ENCODE data around the gene RBMS1. TPM values are rescaled to one million over a fixed set of nuclear protein-coding genes. Genes with fewer than 3 reads are reported as not detected.
A peak's percentile ranks its signal among the peaks of the same experiment; 100 is the strongest.

RBMS1 gene
- total and polyA plus RNA-seq, 2 donors (not counting 1 experiment from before 2014, with no cell fraction given): 18.0 to 36.7 TPM

DNA sequence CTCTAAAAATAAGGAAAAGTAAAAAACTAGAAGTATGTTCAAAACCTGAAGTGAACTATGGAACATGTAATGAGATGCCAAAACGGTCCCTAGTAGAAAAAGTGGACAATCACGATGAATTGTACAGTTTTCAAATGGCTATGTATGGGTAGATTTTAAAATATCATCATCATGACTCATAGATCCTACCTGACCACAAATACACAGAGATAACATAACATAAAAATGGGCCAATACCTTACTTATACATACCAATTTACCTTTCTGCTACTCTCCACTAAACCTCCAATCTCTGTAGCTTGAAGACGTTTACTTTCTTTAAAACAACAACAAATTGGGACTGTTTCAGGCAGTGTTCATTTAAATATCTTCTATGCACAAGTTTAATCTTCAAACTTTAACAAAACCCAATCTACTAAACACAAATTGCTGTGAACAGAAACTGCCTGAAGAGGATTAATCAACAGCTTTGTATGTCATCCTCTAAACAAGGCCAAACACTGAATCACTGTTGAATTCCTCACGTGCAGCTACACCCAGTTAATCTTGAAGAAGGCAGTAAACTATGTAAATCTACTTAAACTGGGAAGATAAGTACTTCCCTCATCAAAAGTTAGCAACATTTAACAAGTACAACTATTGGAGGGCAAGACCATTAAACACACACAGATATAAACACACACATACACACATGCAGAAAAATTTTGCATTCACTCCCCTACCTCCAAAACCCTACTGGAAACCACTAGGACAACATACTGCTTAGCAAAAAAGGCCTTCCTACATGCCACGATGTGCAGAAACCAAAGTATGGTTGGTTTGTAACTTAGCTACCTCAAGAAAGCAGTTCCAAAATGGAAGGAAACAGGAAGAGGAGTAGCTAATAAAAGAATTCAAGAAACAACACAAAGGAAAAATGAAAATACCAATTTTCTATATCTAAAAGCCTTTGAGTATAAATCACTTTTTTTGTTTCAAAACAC, 90.3 kb downstream of the RBMS1 start:
- Mint-ChIP-seq H3K4me3 (peak overlapping the region; percentile 18), H3K27me3 (no peaks in the 10 kb centered on the region), H3K4me1 (peaks cover 64% of the 10 kb centered on the region), H3K9me3 (ENCODE audit: insufficient read depth) (no peaks in the 10 kb centered on the region), H3K27ac (peak overlapping the region; percentile 34)
- peaks cover 83% of the 10 kb centered on the region for H3K79me2 ChIP-seq (ENCODE audit: control insufficient read depth, insufficient read depth, low read length)
- H2AFZ ChIP-seq (ENCODE audit: insufficient read depth, low read depth, low read length, poor library complexity, severe bottlenecking): no peak overlapping the region
- peaks cover 0 to 3% of the 10 kb centered on the region in 2 experiments for H3K36me3 ChIP-seq (replicated peaks in 1 of 2; ENCODE audit: control extremely low read depth in 1 of 2, control insufficient read depth in 1 of 2, extremely low read depth in 1 of 2, insufficient read depth in 2 of 2, low read length in 1 of 2)
- peak overlapping the region in 1 of 2 donors; percentile 11 for H3K27ac ChIP-seq (ENCODE audit: low read length in 2 of 2)
- 91% methylated on average over 1 of the region's 5 CpGs for WGBS (ENCODE audit: insufficient coverage)
- H4K20me1 ChIP-seq (ENCODE audit: control insufficient read depth, insufficient read depth, low read length, poor library complexity, severe bottlenecking): peaks cover 39% of the 10 kb centered on the region
- intact Hi-C loops (cut with micrococcal nuclease): loop anchor here (10.0 kb wide), 4 partner anchors 92 to 1942 kb away; partner anchors contain the start of genes GCA, LY75, RBMS1 and WDSUB1
- H3K4me3 ChIP-seq (ENCODE audit: control extremely low read depth in 1 of 5, extremely low read depth in 1 of 5, insufficient read depth in 1 of 5, low read depth in 2 of 5, low read length in 4 of 5): no peak overlapping the region
- TF ChIP-seq EZH2 (IDR thresholded peaks at IDR 0.05; ENCODE audit: borderline replicate concordance, insufficient read depth, low read depth, low read length, poor library complexity, severe bottlenecking): no peak
- TF ChIP-seq, protein P1, sequence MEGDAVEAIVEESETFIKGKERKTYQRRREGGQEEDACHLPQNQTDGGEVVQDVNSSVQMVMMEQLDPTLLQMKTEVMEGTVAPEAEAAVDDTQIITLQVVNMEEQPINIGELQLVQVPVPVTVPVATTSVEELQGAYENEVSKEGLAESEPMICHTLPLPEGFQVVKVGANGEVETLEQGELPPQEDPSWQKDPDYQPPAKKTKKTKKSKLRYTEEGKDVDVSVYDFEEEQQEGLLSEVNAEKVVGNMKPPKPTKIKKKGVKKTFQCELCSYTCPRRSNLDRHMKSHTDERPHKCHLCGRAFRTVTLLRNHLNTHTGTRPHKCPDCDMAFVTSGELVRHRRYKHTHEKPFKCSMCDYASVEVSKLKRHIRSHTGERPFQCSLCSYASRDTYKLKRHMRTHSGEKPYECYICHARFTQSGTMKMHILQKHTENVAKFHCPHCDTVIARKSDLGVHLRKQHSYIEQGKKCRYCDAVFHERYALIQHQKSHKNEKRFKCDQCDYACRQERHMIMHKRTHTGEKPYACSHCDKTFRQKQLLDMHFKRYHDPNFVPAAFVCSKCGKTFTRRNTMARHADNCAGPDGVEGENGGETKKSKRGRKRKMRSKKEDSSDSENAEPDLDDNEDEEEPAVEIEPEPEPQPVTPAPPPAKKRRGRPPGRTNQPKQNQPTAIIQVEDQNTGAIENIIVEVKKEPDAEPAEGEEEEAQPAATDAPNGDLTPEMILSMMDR (IDR thresholded peaks at IDR 0.05): no peak
- DNase-seq (no peak), ATAC-seq (ENCODE audit: low read depth) (no peak)
- H3K9me3 ChIP-seq (ENCODE audit: control extremely low read depth in 1 of 3, control insufficient read depth in 2 of 3, insufficient read depth in 1 of 3, low read length in 2 of 3): no peaks in the 10 kb centered on the region
- ChIA-PET POLR2A (interaction anchor here (1.2 kb wide), 1 partner anchor 12 kb away, joined by 4 read pairs; no protein-coding TSS in a partner anchor), CTCF (interaction anchor here (0.7 to 2.3 kb wide), 6 partner anchors 8 to 151 kb away, joined by 3 to 12 read pairs (median 4); no protein-coding TSS in a partner anchor)
- no peak overlapping the region for H3K9ac ChIP-seq (ENCODE audit: low read length)
- H3K4me1 ChIP-seq (ENCODE audit: control insufficient read depth in 2 of 2, insufficient read depth in 2 of 2, low read length in 2 of 2): peaks cover 52 to 69% of the 10 kb centered on the region in 2 donors
- peak overlapping the region; percentile 29 for H3K4me2 ChIP-seq (replicated peaks; ENCODE audit: low read depth, low read length, poor library complexity, severe bottlenecking)
- H3K27me3 ChIP-seq (replicated peaks in 1 of 4; ENCODE audit: control extremely low read depth in 1 of 4, control insufficient read depth in 3 of 4, insufficient read depth in 4 of 4, low read length in 3 of 4): no peaks in the 10 kb centered on the region
